HepG2 (cell line): ENCODE results near the gene UFSP2. TPM values are rescaled to one million over a fixed set of nuclear protein-coding genes. Genes with fewer than 3 reads are reported as not detected.

ENCODE experiments used
- ATAC-seq: fragments of 200-7000 bp; cut with Tn5 transposase; 3 replicates; pipeline ENCODE4 v1.9.1; 2020; ENCODE audit warnings: mild to moderate bottlenecking, moderate library complexity
- BruUV-seq: library from RNA; stranded (reverse); fragments of 400-500 nt; replicated peaks from 2 replicates; lab custom pipeline; 2021; lab: Mats Ljungman, UMichigan
- CTCF ChIA-PET: fragments of 300-600 bp; formaldehyde crosslinking; extraction: SDS; loops from one replicate; lab custom pipeline; 2021; ENCODE audit warnings: low total read pairs, inconsistent platforms, low intra/inter-chr PET ratio; lab: Yijun Ruan, JAX
- POLR2A ChIA-PET: fragments of 350-600 bp; sonication (Branson Sonifier 250); formaldehyde crosslinking; loops from one replicate; lab custom pipeline; 2020; ENCODE audit warnings: antibody characterized with exemption, inconsistent platforms; lab: Yijun Ruan, JAX
- DNase-seq: peaks from one replicate; pipeline ENCODE4 v3.0.0-alpha.2; 2015; ENCODE audit warnings: low spot score
- FAIRE-seq: peaks from 3 replicates; lab custom pipeline; 2011; peaks lifted over from hg19 to GRCh38; lab: Jason Lieb, UNC
- H2AFZ ChIP-seq: one replicate; pipeline ENCODE4 v1.6.1; 2011; ENCODE audit warnings: low read length, inconsistent platforms
- H3K27ac ChIP-seq: fragments of 300-600 bp; 3 replicates; pipeline ENCODE4 v1.8.0; 2011; ENCODE audit warnings: mixed run types, mild to moderate bottlenecking, mixed read lengths, low read length, inconsistent platforms; ENCODE audit not compliant: insufficient read depth; ENCODE audit errors: extremely low read length
- H3K27me3 ChIP-seq, 2 experiments: fragments of 200-600 bp in 1 of 2; 2 replicates in 1 of 2; 3 replicates in 1 of 2; pipeline versions ENCODE4 v1.6.0 to v1.8.0; 2011; ENCODE audit warnings: low read length in 2 of 2, mild to moderate bottlenecking in 2 of 2, moderate library complexity in 2 of 2, inconsistent platforms in 1 of 2; ENCODE audit not compliant: insufficient read depth in 2 of 2, control insufficient read depth in 1 of 2
- H3K36me3 ChIP-seq, 2 experiments: fragments of 200-600 bp in 1 of 2; replicated peaks in 1 of 2; 2 replicates in 1 of 2; 3 replicates in 1 of 2; pipeline versions ENCODE4 v1.5.1 to v1.8.0; 2011; ENCODE audit warnings: low read length in 2 of 2, inconsistent platforms in 1 of 2; ENCODE audit not compliant: insufficient read depth in 2 of 2, control insufficient read depth in 1 of 2
- H3K4me1 ChIP-seq: 2 replicates; pipeline ENCODE4 v1.5.1; 2012; ENCODE audit warnings: low read length, inconsistent platforms; ENCODE audit not compliant: insufficient read depth
- H3K4me2 ChIP-seq: 2 replicates; pipeline ENCODE4 v1.6.0; 2011; ENCODE audit warnings: low read depth, low read length, inconsistent platforms
- H3K4me3 ChIP-seq, 3 experiments: fragments of 200-600 bp in 1 of 3; sonication (generic), shearing (Covaris generic) in 1 of 3; replicated peaks in 1 of 3; 2 replicates each; pipeline ENCODE4 v1.5.1; 2011 to 2016; ENCODE audit warnings: low read length in 3 of 3, inconsistent platforms in 2 of 3, low read depth in 2 of 3, mild to moderate bottlenecking in 2 of 3, control low read depth in 1 of 3, mixed read lengths in 1 of 3; ENCODE audit not compliant: insufficient read depth in 1 of 3
- H3K79me2 ChIP-seq: one replicate; pipeline ENCODE4 v1.6.1; 2011; ENCODE audit warnings: low read length, inconsistent platforms; ENCODE audit not compliant: insufficient read depth
- H3K9ac ChIP-seq: 2 replicates; pipeline ENCODE4 v1.6.0; 2011; ENCODE audit warnings: mild to moderate bottlenecking, low read depth, low read length, inconsistent platforms; ENCODE audit not compliant: insufficient read depth
- H3K9me3 ChIP-seq: 2 replicates; pipeline ENCODE4 v1.5.1; 2012; ENCODE audit warnings: mild to moderate bottlenecking, low read length
- H4K20me1 ChIP-seq: 2 replicates; pipeline ENCODE4 v1.6.0; 2011; ENCODE audit warnings: inconsistent platforms, mild to moderate bottlenecking, low read length, moderate library complexity; ENCODE audit not compliant: insufficient read depth
- HHEX ChIP-seq: IDR thresholded peaks from 2 replicates; pipeline ENCODE4 v1.6.1; 2016; ENCODE audit warnings: control low read depth
- HNRNPL ChIP-seq: fragments of 200-400 bp; formaldehyde crosslinking; IDR thresholded peaks from 2 replicates; pipeline ENCODE4 v1.6.1; 2017; ENCODE audit warnings: mild to moderate bottlenecking, low read depth, low read length
- ISL2 ChIP-seq: sonication (generic); formaldehyde crosslinking; IDR thresholded peaks from 2 replicates; pipeline ENCODE4 v1.5.0; 2020; ENCODE audit warnings: missing genetic modification reagents
- NR2F2 ChIP-seq: IDR thresholded peaks from 2 replicates; pipeline ENCODE4 v1.6.1; 2012; ENCODE audit warnings: low read depth, inconsistent platforms, borderline replicate concordance
- PRMT3 ChIP-seq: sonication (generic); formaldehyde crosslinking; IDR thresholded peaks from 2 replicates; pipeline ENCODE4 v1.8.1; 2022; ENCODE audit warnings: low read depth, mild to moderate bottlenecking, moderate library complexity, missing genetic modification reagents, borderline replicate concordance
- RFX3 ChIP-seq: IDR thresholded peaks from 2 replicates; pipeline ENCODE4 v1.6.1; 2016; ENCODE audit warnings: missing biosample characterization, missing genetic modification reagents
- SMC3 ChIP-seq: IDR thresholded peaks from 2 replicates; pipeline ENCODE4 v1.6.1; 2011; ENCODE audit warnings: low read length, improper control_type of control experiment
- SRSF4 ChIP-seq: fragments of 200-400 bp; formaldehyde crosslinking; IDR thresholded peaks from one replicate; pipeline ENCODE4 v1.6.1; 2018; ENCODE audit warnings: mild to moderate bottlenecking, low read depth, low read length, moderate library complexity; ENCODE audit not compliant: poor library complexity, severe bottlenecking
- ZNF644 ChIP-seq: IDR thresholded peaks from 2 replicates; pipeline ENCODE4 v1.6.1; 2016; ENCODE audit warnings: low read depth
- ZNF879 ChIP-seq: sonication (generic); formaldehyde crosslinking; IDR thresholded peaks from 2 replicates; pipeline ENCODE4 v1.8.1; 2023; ENCODE audit warnings: missing genetic modification reagents
- WGBS: methylation state at CpG from one replicate; pipeline ENCODE4 v1.1.6; 2017; ENCODE audit warnings: low lambda C conversion rate; 5-methylcytosine and 5-hydroxymethylcytosine counted together
- in situ Hi-C: cut with HindIII; loops from 2 replicates; pipeline ENCODE4 v1.10.0; 2017; ENCODE audit warnings: low pct_unique_long_range_greater_than_20kb; ENCODE audit not compliant: extremely low pct_ligation_motif_present
- intact Hi-C: fragments of 100-400 bp; cut with micrococcal nuclease; formaldehyde crosslinking; loops from one replicate; pipeline ENCODE4 v1.10.0; 2022; ENCODE audit not compliant: unreplicated experiment
- polyA plus RNA-seq, 8 experiments: library from polyadenylated mRNA; depleted of rRNA in 3 of 8; stranded (reverse) in 7 of 8; unstranded in 1 of 8; fragments of >200 nt; fragmentation: Illumina TruSeq in 4 of 8; extraction: Trizol in 4 of 8; gene quantifications; 2 replicates each; pipeline versions ENCODE4 v1.2.1 to v1.2.3, GENCODE V29; 2011 to 2016; ENCODE audit warnings: low read depth in 4 of 8, missing spikeins in 1 of 8, mixed read lengths in 1 of 8; ENCODE audit not compliant: insufficient read depth in 1 of 8
- total RNA-seq, 5 experiments: library from RNA; depleted of rRNA; stranded (reverse); fragments of >200 nt; fragmentation: Illumina TruSeq; extraction: Trizol; gene quantifications; 2 replicates each; pipeline ENCODE4 v1.2.3, GENCODE V29; 2016; ENCODE audit warnings: low read depth in 1 of 5
- TF ChIP-seq, protein P1 (sequence below): sonication (generic); formaldehyde crosslinking; conservative IDR thresholded peaks from 2 replicates; pipeline ENCODE4 v1.8.0; 2022; ENCODE audit warnings: mild to moderate bottlenecking, moderate library complexity, missing genetic modification reagents
- TF ChIP-seq, protein P2 (sequence below): IDR thresholded peaks from 2 replicates; pipeline ENCODE4 v1.6.1; 2016

The UFSP2 gene
- total and polyA plus RNA-seq, 2 of the 13 experiments (the other 11 are each of a cell fraction or from before 2014, with no cell fraction given), result 24.1 to 32.3 TPM

GRCh38 chr4:185380320-185380719 lies 45.4 kb downstream of the UFSP2 start (continued):
- TF ChIP-seq, protein P1, sequence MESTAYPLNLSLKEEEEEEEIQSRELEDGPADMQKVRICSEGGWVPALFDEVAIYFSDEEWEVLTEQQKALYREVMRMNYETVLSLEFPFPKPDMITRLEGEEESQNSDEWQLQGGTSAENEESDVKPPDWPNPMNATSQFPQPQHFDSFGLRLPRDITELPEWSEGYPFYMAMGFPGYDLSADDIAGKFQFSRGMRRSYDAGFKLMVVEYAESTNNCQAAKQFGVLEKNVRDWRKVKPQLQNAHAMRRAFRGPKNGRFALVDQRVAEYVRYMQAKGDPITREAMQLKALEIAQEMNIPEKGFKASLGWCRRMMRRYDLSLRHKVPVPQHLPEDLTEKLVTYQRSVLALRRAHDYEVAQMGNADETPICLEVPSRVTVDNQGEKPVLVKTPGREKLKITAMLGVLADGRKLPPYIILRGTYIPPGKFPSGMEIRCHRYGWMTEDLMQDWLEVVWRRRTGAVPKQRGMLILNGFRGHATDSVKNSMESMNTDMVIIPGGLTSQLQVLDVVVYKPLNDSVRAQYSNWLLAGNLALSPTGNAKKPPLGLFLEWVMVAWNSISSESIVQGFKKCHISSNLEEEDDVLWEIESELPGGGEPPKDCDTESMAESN (CRISPR knock-in tag), result no peak
- TF ChIP-seq HNRNPL, result no peak
- no peak for TF ChIP-seq HHEX (CRISPR knock-in tag)
- TF ChIP-seq ZNF879 (CRISPR knock-in tag), result no peak

GRCh38 chr4:185379326-185380295 lies 46.2 kb downstream of the UFSP2 start:
- WGBS, result 96% methylated on average over 13 of the region's 13 CpGs
- intact Hi-C loops (no loop called here), in situ Hi-C loops (no loop called here)
- no peak overlapping the region for H3K4me3 ChIP-seq
- POLR2A ChIA-PET, result interaction anchor here (0.6 to 2.0 kb wide), 2 partner anchors 17 to 1031 kb away, joined by 5 read pairs; partner anchors contain the start of gene ANKRD37
- FAIRE-seq, result no peak
- H3K4me2 ChIP-seq, result no peak overlapping the region
- ATAC-seq, result no peak; the same call in 2 of the 3 replicates
- H3K27ac ChIP-seq, result peak overlapping the region; percentile 7
- no peaks in the 10 kb centered on the region for H3K27me3 ChIP-seq
- no TSS peak for BruUV-seq
- H3K9ac ChIP-seq, result no peak overlapping the region
- no peaks in the 10 kb centered on the region for H3K9me3 ChIP-seq
- peaks cover 51% of the 10 kb centered on the region for H3K4me1 ChIP-seq
- no peak overlapping the region for H2AFZ ChIP-seq
- H3K36me3 ChIP-seq, result peaks cover 0 to 2% of the 10 kb centered on the region in 2 experiments; a peak in 1 of 5 replicates
- CTCF ChIA-PET, result no interaction called here
- no peaks in the 10 kb centered on the region for H4K20me1 ChIP-seq
- DNase-seq, result no peak
- no peaks in the 10 kb centered on the region for H3K79me2 ChIP-seq
- TF ChIP-seq PRMT3 (CRISPR knock-in tag) (no peak), SRSF4 (no peak), ZNF644 (no peak), RFX3 (CRISPR knock-in tag) (no peak), ISL2 (no peak), SMC3 (no peak), NR2F2 (no peak)
- TF ChIP-seq, protein P2, sequence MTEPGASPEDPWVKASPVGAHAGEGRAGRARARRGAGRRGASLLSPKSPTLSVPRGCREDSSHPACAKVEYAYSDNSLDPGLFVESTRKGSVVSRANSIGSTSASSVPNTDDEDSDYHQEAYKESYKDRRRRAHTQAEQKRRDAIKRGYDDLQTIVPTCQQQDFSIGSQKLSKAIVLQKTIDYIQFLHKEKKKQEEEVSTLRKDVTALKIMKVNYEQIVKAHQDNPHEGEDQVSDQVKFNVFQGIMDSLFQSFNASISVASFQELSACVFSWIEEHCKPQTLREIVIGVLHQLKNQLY, result no peak
